Measurements from ENCODE around the gene C11orf21.

C11orf21 gene

GRCh38 chr11:2271327-2272227, 30.1 kb downstream of the C11orf21 start:
- DNase-seq (ENCODE audit: low read depth in 2 of 2): no peak

- peak; percentile 47 to 66 for DNase-seq (ENCODE audit: low read depth in 2 of 2)
Observed at GRCh38 chr11:2271077-2271326, 30.7 kb downstream of the C11orf21 start.

- no peak for DNase-seq (ENCODE audit: low read depth in 2 of 2)
Observed at GRCh38 chr11:2270322-2271076, 31.2 kb downstream of the C11orf21 start, which contains the start of gene ASCL2. TSS of gene ASCL2 (minus strand) at chr11:2270588. CDS start at chr11:2270332, 256 bp downstream.

- no peak for DNase-seq (ENCODE audit: low read depth in 2 of 2)
Observed at GRCh38 chr11:2269601-2270321, 32.0 kb downstream of the C11orf21 start.

GRCh38 chr11:2268729-2269600, 32.8 kb downstream of the C11orf21 start:
- peak; percentile 78 to 82 for DNase-seq (ENCODE audit: low read depth in 2 of 2)

GRCh38 chr11:2267851-2268728, 33.6 kb downstream of the C11orf21 start:
- DNase-seq (ENCODE audit: low read depth in 2 of 2): no peak

GRCh38 chr11:2267306-2267850, 34.3 kb downstream of the C11orf21 start:
- no peak for DNase-seq (ENCODE audit: low read depth in 2 of 2)

GRCh38 chr11:2266586-2267305, 35.0 kb downstream of the C11orf21 start:
- no peak for DNase-seq (ENCODE audit: low read depth in 2 of 2)

GRCh38 chr11:2265854-2266585, 35.7 kb downstream of the C11orf21 start:
- DNase-seq (ENCODE audit: low read depth in 2 of 2): no peak

- DNase-seq (ENCODE audit: low read depth in 2 of 2): no peak
Observed at GRCh38 chr11:2265396-2265795, 36.3 kb downstream of the C11orf21 start.

- no peak for DNase-seq (ENCODE audit: low read depth in 2 of 2)
Observed at GRCh38 chr11:2264366-2265053, 37.2 kb downstream of the C11orf21 start.

- no peak for DNase-seq (ENCODE audit: low read depth in 2 of 2)
Observed at GRCh38 chr11:2263724-2264360, 37.9 kb downstream of the C11orf21 start.

GRCh38 chr11:2263071-2263565, 38.6 kb downstream of the C11orf21 start:
- DNase-seq (ENCODE audit: low read depth in 2 of 2): no peak

- no peak for DNase-seq (ENCODE audit: low read depth in 2 of 2)
Observed at GRCh38 chr11:2262301-2263070, 39.2 kb downstream of the C11orf21 start.

- no peak for DNase-seq (ENCODE audit: low read depth in 2 of 2)
Observed at GRCh38 chr11:2261436-2262230, 40.1 kb downstream of the C11orf21 start.

Data from stimulated activated CD8-positive, alpha-beta memory T cell treated with anti-CD3 and anti-CD28 coated beads, Interleukin-15, amount 100 ng/mL, for 4 hours (primary cell).